Ecto neural progenitor cell (in vitro differentiated cells): ENCODE results near the gene CYP21A2.
A peak's percentile ranks its signal among the peaks of the same experiment; 100 is the strongest.
"Not testable (repeated sequence)": the region's sequence is repeated elsewhere in the genome, so short reads cannot be mapped to it uniquely, and the experiment has no call there.

Experiments used
- DNase-seq: peaks from one replicate; pipeline ENCODE4 v3.0.0-alpha.2; 2018; ENCODE audit warnings: low spot score

The CYP21A2 gene

DNA sequence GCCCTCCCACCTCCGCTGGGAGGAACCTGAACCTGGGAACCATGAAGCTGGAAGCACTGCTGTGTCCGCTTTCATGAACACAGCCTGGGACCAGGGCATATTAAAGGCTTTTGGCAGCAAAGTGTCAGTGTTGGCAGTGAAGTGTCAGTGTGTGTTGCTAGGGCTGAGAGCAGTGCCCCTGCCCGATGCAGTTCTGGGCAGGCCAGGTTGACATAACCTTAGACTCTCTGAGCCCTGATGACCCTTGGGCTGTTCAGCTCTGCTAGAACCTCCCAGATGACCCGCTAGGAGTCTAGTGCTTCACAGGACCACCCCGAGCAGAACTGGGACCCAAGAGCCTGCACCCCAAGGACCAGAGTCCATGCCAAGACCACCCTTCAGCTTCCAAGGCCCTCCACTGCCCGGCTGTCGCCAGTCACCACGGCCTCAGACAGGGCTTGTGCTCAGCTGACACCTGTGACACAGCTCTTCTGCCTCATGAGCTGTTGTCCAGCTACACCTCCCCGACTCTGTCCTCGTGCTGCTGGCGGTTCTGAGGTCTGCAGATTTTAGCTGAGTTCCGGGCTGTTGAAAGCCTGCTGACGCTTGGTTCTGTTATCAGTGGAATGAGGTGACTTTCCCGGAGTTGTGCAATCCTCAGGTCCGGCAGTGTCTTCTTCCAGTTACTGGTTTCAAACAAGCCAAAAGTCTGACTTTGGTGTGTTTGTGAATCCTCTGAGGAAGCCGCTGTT is 2.8 kb upstream of the CYP21A2 start:
- DNase-seq: not testable (repeated sequence)

GRCh38 chr6:32037136-32037535 is 1.1 kb upstream of the CYP21A2 start:
- DNase-seq: not testable (repeated sequence)

DNA sequence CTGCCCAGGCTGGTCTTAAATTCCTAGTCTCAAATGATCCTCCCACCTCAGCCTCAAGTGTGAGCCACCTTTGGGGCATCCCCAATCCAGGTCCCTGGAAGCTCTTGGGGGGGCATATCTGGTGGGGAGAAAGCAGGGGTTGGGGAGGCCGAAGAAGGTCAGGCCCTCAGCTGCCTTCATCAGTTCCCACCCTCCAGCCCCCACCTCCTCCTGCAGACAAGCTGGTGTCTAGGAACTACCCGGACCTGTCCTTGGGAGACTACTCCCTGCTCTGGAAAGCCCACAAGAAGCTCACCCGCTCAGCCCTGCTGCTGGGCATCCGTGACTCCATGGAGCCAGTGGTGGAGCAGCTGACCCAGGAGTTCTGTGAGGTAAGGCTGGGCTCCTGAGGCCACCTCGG is 663 bp downstream of the CYP21A2 start:
- DNase-seq: not testable (repeated sequence)

GRCh38 chr6:32039321-32040274 is 1.4 kb downstream of the CYP21A2 start:
- DNase-seq: not testable (repeated sequence)

- not testable (repeated sequence) for DNase-seq
Measured at GRCh38 chr6:32040299-32041049, 2.3 kb downstream of the CYP21A2 start.

- DNase-seq: not testable (repeated sequence)
Measured at GRCh38 chr6:32041050-32041321, 2.8 kb downstream of the CYP21A2 start.

- not testable (repeated sequence) for DNase-seq
Measured at GRCh38 chr6:32041385-32041784, 3.2 kb downstream of the CYP21A2 start.

GRCh38 chr6:32042276-32042675 is 4.1 kb downstream of the CYP21A2 start:
- not testable (repeated sequence) for DNase-seq

DNA sequence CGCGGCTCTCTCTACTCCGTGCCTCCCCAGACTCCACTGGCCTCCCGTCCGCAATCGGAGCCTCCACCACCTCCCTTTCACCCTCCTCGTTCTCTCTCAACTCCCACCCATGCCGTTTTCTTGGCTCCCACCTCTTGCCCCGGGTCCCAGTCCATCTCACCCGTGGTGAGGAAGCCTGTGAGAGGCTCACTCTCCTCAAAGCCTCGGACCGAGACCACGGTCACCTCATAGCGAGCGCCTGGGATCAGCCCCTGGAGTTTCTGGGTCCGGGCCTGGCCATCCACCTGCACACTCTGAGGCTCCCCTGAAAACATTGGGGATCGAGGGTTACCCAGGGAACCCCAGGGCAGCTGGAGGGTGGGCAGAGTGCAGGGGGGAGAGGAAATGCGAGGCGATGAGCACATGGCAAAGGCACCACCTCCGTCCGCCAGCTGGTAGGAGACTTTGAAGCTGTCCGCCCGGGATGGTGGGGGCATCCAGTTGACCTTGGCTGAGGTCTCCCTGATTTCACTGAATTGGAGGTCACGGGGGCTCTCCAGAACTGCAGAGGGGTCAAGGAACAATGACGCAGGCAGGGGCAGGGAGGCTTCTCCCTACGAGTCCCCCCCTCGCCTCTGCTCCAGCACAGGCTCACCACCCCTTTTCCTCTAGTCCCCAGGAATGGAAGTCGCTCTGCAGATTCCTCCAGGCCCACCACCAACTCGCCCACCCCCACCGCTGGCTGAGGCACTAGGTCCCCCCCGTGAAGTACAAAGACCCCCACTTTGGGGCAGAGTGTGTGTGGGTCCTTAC is 5.6 kb downstream of the CYP21A2 start:
- not testable (repeated sequence) for DNase-seq

DNA sequence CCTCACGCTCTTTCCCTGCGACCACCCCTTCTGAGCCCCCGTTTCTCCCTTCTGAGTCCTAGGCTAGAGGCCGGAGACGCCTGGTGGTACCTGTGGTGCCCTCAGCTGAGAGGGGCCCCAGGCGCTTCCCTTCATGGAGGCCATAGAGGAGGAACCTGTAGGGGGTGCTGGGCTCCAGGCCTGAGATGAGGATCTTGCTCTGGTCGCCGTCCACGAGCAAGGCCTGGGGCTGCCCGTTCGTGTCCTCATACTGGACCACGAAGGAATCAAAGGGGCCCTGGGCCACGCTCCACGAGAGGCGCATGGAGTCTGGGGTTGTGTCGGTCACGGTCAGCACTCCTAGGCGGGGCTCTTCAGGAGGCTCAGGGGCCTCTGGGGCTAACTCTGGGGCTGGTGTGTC is 6.7 kb downstream of the CYP21A2 start:
- not testable (repeated sequence) for DNase-seq

GRCh38 chr6:32045811-32046449 is 7.7 kb downstream of the CYP21A2 start:
- DNase-seq: peak; percentile 43

GRCh38 chr6:32046450-32047083 is 8.4 kb downstream of the CYP21A2 start:
- peak; percentile 56 for DNase-seq

DNA sequence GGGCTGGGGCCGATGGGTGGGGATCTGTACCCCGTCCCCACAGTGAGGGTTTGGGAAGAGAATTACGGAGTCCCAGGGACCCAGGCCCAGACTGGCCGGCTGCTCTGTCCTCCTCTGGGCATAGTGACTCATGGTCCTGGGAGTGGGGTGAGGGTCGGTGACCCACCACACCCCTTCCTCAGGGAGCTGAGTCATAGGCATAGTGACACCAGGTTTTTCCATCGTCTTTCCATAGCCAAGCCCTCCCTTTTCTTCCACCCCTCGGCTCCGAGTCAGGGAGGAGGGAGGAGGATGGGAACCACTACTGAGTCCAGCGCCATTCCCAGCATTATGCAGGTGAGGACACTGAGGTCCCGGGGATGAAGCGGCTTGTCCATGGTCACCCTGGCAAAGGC is 8.9 kb downstream of the CYP21A2 start:
- DNase-seq: no peak

DNA sequence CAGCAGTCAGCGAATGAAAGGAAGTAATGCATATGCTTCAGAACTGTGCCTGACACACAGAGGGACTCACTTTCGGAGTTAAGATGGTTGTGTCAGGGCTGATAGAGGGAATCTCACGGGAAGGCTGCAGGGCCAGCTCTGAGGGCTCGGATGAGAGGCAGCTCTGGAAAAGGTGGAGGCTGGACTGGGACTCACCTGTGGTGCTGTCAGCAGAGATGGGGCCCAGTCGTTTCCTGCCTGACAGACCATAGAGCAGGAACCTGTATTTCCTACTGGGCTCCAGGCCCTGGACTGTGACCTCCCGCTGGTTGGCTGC is 9.3 kb downstream of the CYP21A2 start:
- no peak for DNase-seq

DNA sequence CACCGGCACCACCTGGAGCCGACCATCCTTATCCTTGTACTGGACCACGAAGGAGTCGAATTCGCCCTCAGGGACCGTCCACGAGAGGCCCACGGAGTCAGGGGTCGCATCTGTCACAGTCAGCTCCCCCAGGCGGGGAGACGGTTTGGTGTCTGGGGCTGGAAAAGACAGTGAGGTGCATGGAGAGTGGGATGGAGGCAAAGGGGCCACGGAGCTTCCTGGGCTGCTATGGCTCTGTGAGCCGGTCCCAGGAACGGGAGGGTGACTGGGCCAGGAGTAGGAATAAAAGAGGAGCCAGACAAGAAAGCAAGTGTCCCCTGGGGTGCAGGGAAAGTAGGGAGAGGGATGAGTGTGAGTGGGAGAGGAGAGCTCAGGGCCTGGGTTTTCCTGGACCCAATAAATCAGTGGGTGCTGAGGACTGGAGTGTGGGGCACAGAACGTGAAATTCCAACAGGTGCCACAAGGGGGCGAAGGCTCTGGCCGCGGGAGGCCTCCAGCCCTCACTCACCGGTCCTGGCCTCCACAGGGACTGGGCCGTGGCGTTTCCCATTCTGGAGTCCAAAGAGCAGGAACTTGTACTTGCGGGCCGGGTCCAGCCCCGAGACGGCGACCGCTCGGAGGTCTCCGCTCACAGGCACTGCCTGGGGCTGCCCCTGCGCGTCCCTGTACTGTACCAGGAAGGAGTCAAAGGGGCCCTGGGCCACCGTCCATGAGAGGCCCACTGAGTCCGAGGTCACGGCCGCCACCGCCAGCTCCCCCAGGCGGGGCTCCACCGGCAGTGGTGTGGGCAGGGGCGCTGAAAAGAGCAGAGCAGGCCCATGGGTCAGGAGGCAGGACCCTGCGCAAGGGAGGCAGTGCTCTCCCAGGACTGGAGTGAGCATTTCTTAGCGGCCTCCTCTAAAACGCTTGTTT is 9.9 kb downstream of the CYP21A2 start:
- DNase-seq: peak; percentile 84

- DNase-seq: not testable (repeated sequence)
Measured at GRCh38 chr6:32049149-32049548, 10.9 kb downstream of the CYP21A2 start.

GRCh38 chr6:32049736-32050135 is 11.5 kb downstream of the CYP21A2 start:
- DNase-seq: not testable (repeated sequence)

- no peak for DNase-seq
Measured at GRCh38 chr6:32050562-32050961, 12.3 kb downstream of the CYP21A2 start.

DNA sequence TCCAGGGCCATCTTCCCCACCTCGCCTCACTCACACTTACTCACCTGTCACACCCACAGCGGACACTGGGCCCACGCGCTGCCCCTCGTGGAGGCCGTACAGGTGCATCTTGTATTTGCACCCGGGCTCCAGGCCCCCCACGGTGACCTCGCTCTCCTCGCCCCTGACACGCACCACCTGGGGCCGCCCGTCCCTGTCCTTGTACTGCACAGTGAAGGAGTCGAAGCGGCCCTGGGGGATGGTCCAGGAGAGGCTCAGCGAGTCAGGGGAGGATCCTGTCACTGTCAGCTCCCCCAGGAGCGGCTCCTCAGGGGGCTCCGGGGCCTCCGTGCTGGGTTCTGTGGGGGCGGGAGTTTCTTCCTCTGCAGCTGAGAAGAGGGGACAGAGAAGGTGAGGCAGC is 14.4 kb downstream of the CYP21A2 start:
- DNase-seq: not testable (repeated sequence)

GRCh38 chr6:32053314-32053713 is 15.1 kb downstream of the CYP21A2 start:
- DNase-seq: not testable (repeated sequence)
